Tibial nerve (tissue), 4 donors: ENCODE results near the gene FAM234A.

Experiments
- CTCF ChIP-seq, 5 experiments: fragments of 200-600 bp in 3 of 5; fragments of 450-650 bp in 2 of 5; sonication (generic) in 3 of 5; IDR thresholded peaks; one replicate each; pipeline ENCODE4 v1.5.1; 2016 to 2019; ENCODE audit warnings: antibody characterized with exemption in 5 of 5, mild to moderate bottlenecking in 3 of 5, moderate library complexity in 2 of 5
- EP300 ChIP-seq, 2 donors: sonication (generic); formaldehyde crosslinking; IDR thresholded peaks; one replicate each; pipeline ENCODE4 v1.6.1; 2017; ENCODE audit warnings: antibody characterized with exemption in 2 of 2, mild to moderate bottlenecking in 1 of 2
- POLR2A ChIP-seq, 2 donors: fragments of 450-650 bp; IDR thresholded peaks; one replicate each; pipeline ENCODE4 v1.6.1; 2017; ENCODE audit warnings: antibody characterized with exemption in 2 of 2, mild to moderate bottlenecking in 2 of 2, moderate library complexity in 2 of 2

- TF ChIP-seq POLR2A (IDR thresholded peaks at IDR 0.05), result no peak
- no peak for TF ChIP-seq EP300 (IDR thresholded peaks at IDR 0.05)
- TF ChIP-seq CTCF (IDR thresholded peaks at IDR 0.05), result no peak
These were observed 45.9 kb upstream of the FAM234A start for GRCh38 chr16:188674-189073.
